Astrocyte (in vitro differentiated cells and primary cell): ENCODE data around the gene ST6GALNAC5. TPM values are rescaled to one million over a fixed set of nuclear protein-coding genes. Genes with fewer than 3 reads are reported as not detected.

ENCODE experiments used
- DNase-seq: peaks from one replicate; pipeline ENCODE4 v3.0.0-alpha.2; 2010; ENCODE audit warnings: low read depth
- FAIRE-seq: peaks from 2 replicates; lab custom pipeline; 2011; peaks lifted over from hg19 to GRCh38; lab: Jason Lieb, UNC
- H2AFZ ChIP-seq: 2 replicates; pipeline ENCODE4 v1.6.0; 2012; ENCODE audit warnings: low read depth, low read length, inconsistent platforms
- H3K27ac ChIP-seq: 2 replicates; pipeline ENCODE4 v1.5.1; 2011; ENCODE audit warnings: low read depth, low read length, inconsistent platforms
- H3K27me3 ChIP-seq: 2 replicates; pipeline ENCODE4 v1.6.0; 2011; ENCODE audit warnings: low read length, inconsistent platforms; ENCODE audit not compliant: insufficient read depth
- H3K36me3 ChIP-seq: 2 replicates; pipeline ENCODE4 v1.5.1; 2011; ENCODE audit warnings: low read length, inconsistent platforms; ENCODE audit not compliant: insufficient read depth
- H3K4me1 ChIP-seq: 2 replicates; pipeline ENCODE4 v1.5.1; 2011; ENCODE audit warnings: low read length, inconsistent platforms; ENCODE audit not compliant: insufficient read depth
- H3K4me2 ChIP-seq: 2 replicates; pipeline ENCODE4 v1.6.0; 2012; ENCODE audit warnings: low read length, inconsistent platforms
- H3K4me3 ChIP-seq: 2 replicates; pipeline ENCODE4 v1.5.1; 2011; ENCODE audit warnings: low read depth, mild to moderate bottlenecking, low read length, inconsistent platforms; ENCODE audit not compliant: insufficient read depth
- H3K79me2 ChIP-seq: 2 replicates; pipeline ENCODE4 v1.6.0; 2012; ENCODE audit warnings: mild to moderate bottlenecking, low read length, inconsistent platforms; ENCODE audit not compliant: insufficient read depth
- H3K9ac ChIP-seq: 2 replicates; pipeline ENCODE4 v1.6.0; 2012; ENCODE audit warnings: mild to moderate bottlenecking, low read length, inconsistent platforms
- H3K9me3 ChIP-seq: 2 replicates; pipeline ENCODE4 v1.5.1; 2012; ENCODE audit warnings: low read depth, mild to moderate bottlenecking, low read length, inconsistent platforms; ENCODE audit not compliant: insufficient read depth
- H4K20me1 ChIP-seq: 2 replicates; pipeline ENCODE4 v1.6.0; 2012; ENCODE audit warnings: low read length, inconsistent platforms; ENCODE audit not compliant: insufficient read depth
- H3K27ac Mint-ChIP-seq: one replicate; pipeline ENCODE4 v1.8.0; 2021; ENCODE audit warnings: mild to moderate bottlenecking, mixed read lengths; ENCODE audit not compliant: unreplicated experiment
- H3K27me3 Mint-ChIP-seq: one replicate; pipeline ENCODE4 v1.8.0; 2021; ENCODE audit warnings: low read depth, mixed read lengths; ENCODE audit not compliant: unreplicated experiment
- H3K36me3 Mint-ChIP-seq: one replicate; pipeline ENCODE4 v1.8.0; 2021; ENCODE audit warnings: low read depth, mixed read lengths; ENCODE audit not compliant: unreplicated experiment
- H3K4me1 Mint-ChIP-seq: one replicate; pipeline ENCODE4 v1.8.0; 2021; ENCODE audit warnings: low read depth, mixed read lengths; ENCODE audit not compliant: unreplicated experiment
- H3K4me3 Mint-ChIP-seq: one replicate; pipeline ENCODE4 v1.8.0; 2021; ENCODE audit warnings: mild to moderate bottlenecking, moderate library complexity, mixed read lengths; ENCODE audit not compliant: unreplicated experiment
- H3K9me3 Mint-ChIP-seq: one replicate; pipeline ENCODE4 v1.8.0; 2021; ENCODE audit warnings: mild to moderate bottlenecking, mixed read lengths; ENCODE audit not compliant: unreplicated experiment
- EZH2 ChIP-seq: IDR thresholded peaks from 2 replicates; pipeline ENCODE4 v1.6.1; 2012; ENCODE audit warnings: mild to moderate bottlenecking, low read length, inconsistent platforms; ENCODE audit not compliant: insufficient read depth
- total RNA-seq: library from RNA; stranded (reverse); gene quantifications from 2 replicates; pipeline ENCODE4 v1.2.1, GENCODE V29; 2021
- TF ChIP-seq, protein P1 (sequence below): IDR thresholded peaks from 2 replicates; pipeline ENCODE4 v1.5.1; 2011; ENCODE audit warnings: low read depth, mild to moderate bottlenecking, inconsistent platforms, low read length, moderate library complexity; ENCODE audit not compliant: insufficient read depth

The ST6GALNAC5 gene
- total RNA-seq, 1 donor from 2014 or later: 1.3 TPM

DNA sequence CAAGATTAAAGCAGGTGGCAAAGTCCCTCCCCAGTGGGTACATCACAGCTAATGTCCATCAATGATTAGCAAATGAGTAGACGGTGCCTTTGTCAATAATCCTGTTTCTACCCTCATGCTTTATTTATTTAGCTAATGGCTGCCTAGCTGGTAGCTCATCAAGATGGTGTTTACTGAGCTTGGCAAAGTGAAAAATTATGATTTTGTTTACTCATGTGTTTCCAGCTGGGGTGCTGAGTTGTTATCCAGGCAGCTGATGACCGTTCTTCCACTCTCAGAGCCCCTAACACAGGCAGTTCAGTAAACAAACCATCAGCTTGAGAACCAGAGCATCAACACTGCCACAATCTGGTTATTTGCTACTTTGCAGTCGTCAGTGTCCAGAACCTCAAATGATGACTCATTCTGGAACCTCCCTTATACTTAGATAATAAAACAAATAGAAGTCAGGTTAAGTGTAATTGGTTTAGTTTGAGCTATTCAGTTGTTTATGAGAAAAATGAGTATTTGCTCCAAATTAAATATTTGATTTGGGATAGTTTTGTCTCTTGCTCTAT is 163.9 kb downstream of the ST6GALNAC5 start:
- H3K9me3 Mint-ChIP-seq: peaks cover 2% of the 10 kb centered on the region
- no peak for TF ChIP-seq EZH2
- Histone ChIP-seq H3K4me2 (no peak overlapping the region), H3K4me1 (no peaks in the 10 kb centered on the region), H3K9me3 (no peaks in the 10 kb centered on the region), H3K4me3 (no peak overlapping the region), H3K79me2 (no peaks in the 10 kb centered on the region), H2AFZ (no peak overlapping the region), H3K27ac (no peak overlapping the region), H3K9ac (no peak overlapping the region), H4K20me1 (no peaks in the 10 kb centered on the region), H3K27me3 (no peaks in the 10 kb centered on the region), H3K36me3 (no peaks in the 10 kb centered on the region)
- no peak for FAIRE-seq
- no peak overlapping the region for H3K27ac Mint-ChIP-seq
- peaks cover 24% of the 10 kb centered on the region for H3K27me3 Mint-ChIP-seq
- no peak overlapping the region for H3K4me3 Mint-ChIP-seq
- H3K4me1 Mint-ChIP-seq: no peaks in the 10 kb centered on the region
- no peaks in the 10 kb centered on the region for H3K36me3 Mint-ChIP-seq
- DNase-seq: peak; percentile 42

DNA sequence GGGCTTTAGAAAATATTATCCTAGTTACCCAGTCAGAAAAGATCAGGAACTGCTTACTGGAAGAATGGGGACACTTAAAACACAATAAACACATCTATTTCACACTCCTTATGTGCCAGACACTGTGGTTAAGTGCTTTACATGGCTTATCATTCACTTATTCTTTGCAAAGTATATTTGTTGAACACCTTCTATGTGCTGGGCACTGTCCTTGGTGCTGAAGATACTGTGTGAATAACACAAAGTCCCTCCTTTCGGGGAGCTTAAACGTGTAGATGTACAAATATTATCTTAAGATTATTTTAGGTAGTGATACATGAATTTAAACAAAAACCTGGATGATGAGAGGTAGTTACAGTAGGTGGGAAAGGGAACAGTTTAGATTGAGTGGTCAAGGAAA is 169.3 kb downstream of the ST6GALNAC5 start:
- Histone ChIP-seq H3K4me1 (peaks cover 6% of the 10 kb centered on the region), H3K27me3 (no peaks in the 10 kb centered on the region), H3K4me3 (no peak overlapping the region), H3K27ac (no peak overlapping the region), H3K9ac (no peak overlapping the region), H3K79me2 (no peaks in the 10 kb centered on the region), H3K36me3 (no peaks in the 10 kb centered on the region), H3K9me3 (no peaks in the 10 kb centered on the region), H3K4me2 (no peak overlapping the region), H4K20me1 (no peaks in the 10 kb centered on the region), H2AFZ (no peak overlapping the region)
- no peaks in the 10 kb centered on the region for H3K9me3 Mint-ChIP-seq
- TF ChIP-seq, protein P1, sequence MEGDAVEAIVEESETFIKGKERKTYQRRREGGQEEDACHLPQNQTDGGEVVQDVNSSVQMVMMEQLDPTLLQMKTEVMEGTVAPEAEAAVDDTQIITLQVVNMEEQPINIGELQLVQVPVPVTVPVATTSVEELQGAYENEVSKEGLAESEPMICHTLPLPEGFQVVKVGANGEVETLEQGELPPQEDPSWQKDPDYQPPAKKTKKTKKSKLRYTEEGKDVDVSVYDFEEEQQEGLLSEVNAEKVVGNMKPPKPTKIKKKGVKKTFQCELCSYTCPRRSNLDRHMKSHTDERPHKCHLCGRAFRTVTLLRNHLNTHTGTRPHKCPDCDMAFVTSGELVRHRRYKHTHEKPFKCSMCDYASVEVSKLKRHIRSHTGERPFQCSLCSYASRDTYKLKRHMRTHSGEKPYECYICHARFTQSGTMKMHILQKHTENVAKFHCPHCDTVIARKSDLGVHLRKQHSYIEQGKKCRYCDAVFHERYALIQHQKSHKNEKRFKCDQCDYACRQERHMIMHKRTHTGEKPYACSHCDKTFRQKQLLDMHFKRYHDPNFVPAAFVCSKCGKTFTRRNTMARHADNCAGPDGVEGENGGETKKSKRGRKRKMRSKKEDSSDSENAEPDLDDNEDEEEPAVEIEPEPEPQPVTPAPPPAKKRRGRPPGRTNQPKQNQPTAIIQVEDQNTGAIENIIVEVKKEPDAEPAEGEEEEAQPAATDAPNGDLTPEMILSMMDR: no peak
- no peak for TF ChIP-seq EZH2
- no peak overlapping the region for H3K27ac Mint-ChIP-seq
- H3K4me3 Mint-ChIP-seq: no peak overlapping the region
- H3K36me3 Mint-ChIP-seq: no peaks in the 10 kb centered on the region
- DNase-seq (peak; percentile 36), FAIRE-seq (no peak)
- H3K4me1 Mint-ChIP-seq: peaks cover 10% of the 10 kb centered on the region
- H3K27me3 Mint-ChIP-seq: peaks cover 10% of the 10 kb centered on the region

DNA sequence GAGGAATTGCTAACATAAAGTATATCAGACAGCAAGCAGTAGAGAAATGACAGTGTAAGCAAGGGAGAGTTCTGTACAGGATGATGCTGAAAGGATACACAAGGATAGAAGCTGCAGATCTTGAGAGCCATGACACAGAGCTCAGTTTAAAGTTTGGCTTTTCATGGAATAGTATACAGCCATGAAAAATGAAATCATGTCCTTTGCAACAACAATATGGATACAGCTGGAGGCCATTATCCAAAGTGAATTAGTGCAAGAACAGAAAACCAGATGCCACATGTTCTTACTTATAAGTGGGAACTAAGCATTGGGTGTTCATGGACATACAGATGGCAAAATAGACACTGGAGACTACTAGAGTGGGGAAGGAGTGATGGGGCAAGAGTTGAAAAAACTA is 169.8 kb downstream of the ST6GALNAC5 start:
- no peak overlapping the region for H2AFZ ChIP-seq
- no peaks in the 10 kb centered on the region for H3K36me3 ChIP-seq
- H4K20me1 ChIP-seq: no peaks in the 10 kb centered on the region
- H3K79me2 ChIP-seq: no peaks in the 10 kb centered on the region
- H3K9ac ChIP-seq: no peak overlapping the region
- H3K9me3 ChIP-seq: no peaks in the 10 kb centered on the region
- TF ChIP-seq EZH2: no peak
- TF ChIP-seq, protein P1: no peak
- no peak for FAIRE-seq
- peaks cover 10% of the 10 kb centered on the region for H3K27me3 Mint-ChIP-seq
- H3K4me2 ChIP-seq: no peak overlapping the region
- H3K9me3 Mint-ChIP-seq: no peaks in the 10 kb centered on the region
- H3K27ac ChIP-seq: no peak overlapping the region
- no peak for DNase-seq
- no peaks in the 10 kb centered on the region for H3K36me3 Mint-ChIP-seq
- no peaks in the 10 kb centered on the region for H3K27me3 ChIP-seq
- no peak overlapping the region for H3K4me3 ChIP-seq
- H3K4me3 Mint-ChIP-seq: no peak overlapping the region
- peaks cover 10% of the 10 kb centered on the region for H3K4me1 Mint-ChIP-seq
- H3K27ac Mint-ChIP-seq: no peak overlapping the region
- H3K4me1 ChIP-seq: peaks cover 6% of the 10 kb centered on the region
